ENCODE measurements around the gene ZNF146. TPM values are rescaled to one million over a fixed set of nuclear protein-coding genes. Genes with fewer than 3 reads are reported as not detected.

The ZNF146 gene
- total RNA-seq, 4 donors from 2014 or later, result 45.6 to 89.0 (median 61.2) TPM

GRCh38 chr19:36236946-36237310 is 22.0 kb downstream of the ZNF146 start:
- no peak for TF ChIP-seq CTCF (IDR thresholded peaks at IDR 0.05)
- ATAC-seq (ENCODE audit: low FRiP score) (no peak), DNase-seq (ENCODE audit: low spot score) (no peak)

- no peak for TF ChIP-seq CTCF (IDR thresholded peaks at IDR 0.05)
- no peak for DNase-seq (ENCODE audit: low spot score)
- ATAC-seq (ENCODE audit: low FRiP score), result no peak
Measured at GRCh38 chr19:36244066-36244465, 29.2 kb downstream of the ZNF146 start.

- no peak for TF ChIP-seq CTCF (IDR thresholded peaks at IDR 0.05)
- DNase-seq (ENCODE audit: low spot score) (no peak), ATAC-seq (ENCODE audit: low FRiP score) (peak; percentile 44)
Measured at GRCh38 chr19:36245210-36246005, 30.5 kb downstream of the ZNF146 start.

GRCh38 chr19:36246006-36246481 is 31.1 kb downstream of the ZNF146 start:
- no peak for ATAC-seq (ENCODE audit: low FRiP score)
- TF ChIP-seq CTCF (IDR thresholded peaks at IDR 0.05), result no peak

GRCh38 chr19:36252047-36252446 is 37.1 kb downstream of the ZNF146 start:
- TF ChIP-seq CTCF (IDR thresholded peaks at IDR 0.05), result no peak
- ATAC-seq (ENCODE audit: low FRiP score) (no peak), DNase-seq (ENCODE audit: low spot score) (no peak)

More at GRCh38 chr19:36246006-36246481, 31.1 kb downstream of the ZNF146 start:
- DNase-seq (ENCODE audit: low spot score), result no peak

DNA sequence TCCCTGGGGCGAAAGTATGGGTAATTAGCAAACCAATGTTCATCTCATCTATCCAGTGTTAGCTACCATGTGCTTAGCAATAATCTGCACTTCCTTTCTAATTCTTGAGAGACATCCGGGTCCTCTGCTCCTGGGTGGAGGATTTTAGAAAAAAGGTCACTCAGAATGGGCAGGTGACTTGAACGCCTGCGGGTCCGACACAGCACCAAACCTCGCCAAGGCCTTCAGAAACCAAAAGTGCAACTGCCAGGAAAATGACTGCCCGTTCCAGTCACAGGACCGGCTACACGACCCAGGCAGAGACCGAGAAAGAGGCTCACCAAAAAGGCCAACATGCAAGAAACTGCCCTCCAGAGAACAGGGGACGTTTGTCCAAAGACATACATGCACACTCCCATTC is 39.9 kb downstream of the ZNF146 start:
- DNase-seq (ENCODE audit: low spot score), result no peak
- no peak for ATAC-seq (ENCODE audit: low FRiP score)
- TF ChIP-seq CTCF (IDR thresholded peaks at IDR 0.05), result no peak

- DNase-seq (ENCODE audit: low spot score) (no peak), ATAC-seq (ENCODE audit: low FRiP score) (no peak)
- TF ChIP-seq CTCF (IDR thresholded peaks at IDR 0.05), result no peak
Measured at GRCh38 chr19:36255316-36255715, 40.4 kb downstream of the ZNF146 start.

Data from omental fat pad (tissue), 4 donors.